ENCODE measurements around the gene CCDC89.

The CCDC89 gene

DNA sequence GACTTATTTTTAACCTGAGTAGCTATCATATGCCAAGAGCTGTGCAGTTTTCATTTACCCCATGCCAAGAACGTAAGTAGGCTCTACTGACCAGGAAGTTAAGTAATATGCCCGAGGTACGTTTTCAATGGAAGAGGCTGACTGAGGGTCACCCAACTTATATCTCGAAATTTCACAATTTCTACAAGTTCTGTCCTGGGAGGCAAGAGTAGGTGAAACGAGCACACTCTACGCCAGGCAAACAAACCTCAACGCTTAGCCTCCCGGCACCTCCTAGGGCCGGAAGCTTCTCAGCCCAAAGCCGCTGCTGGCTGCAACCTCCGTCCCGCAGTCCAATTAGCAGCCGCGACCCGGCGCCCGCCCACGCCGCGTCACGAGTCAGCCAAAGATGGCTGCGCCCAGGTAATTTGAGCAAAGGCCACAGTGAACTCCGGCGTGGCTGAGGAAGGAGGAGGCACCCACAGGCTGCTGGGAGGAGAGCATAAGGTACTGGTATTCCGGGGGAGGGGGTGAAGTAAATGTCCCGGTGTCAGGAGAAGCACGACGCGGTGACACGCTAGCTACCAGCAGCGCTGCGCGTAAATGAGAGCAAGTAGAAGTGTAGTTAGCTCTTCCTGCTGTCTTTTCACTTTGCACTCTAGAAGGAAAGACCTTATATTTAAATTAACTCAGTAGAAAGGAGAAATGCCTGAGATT, 38.2 kb downstream of the CCDC89 start, which contains the start of gene TMEM126A:
TMEM126A (plus strand) TSS at position 364 of the 696 bp plus-strand sequence. CDS start 2,289 bp downstream, outside the sequence.
- DNase-seq: peak; percentile 99

DNA sequence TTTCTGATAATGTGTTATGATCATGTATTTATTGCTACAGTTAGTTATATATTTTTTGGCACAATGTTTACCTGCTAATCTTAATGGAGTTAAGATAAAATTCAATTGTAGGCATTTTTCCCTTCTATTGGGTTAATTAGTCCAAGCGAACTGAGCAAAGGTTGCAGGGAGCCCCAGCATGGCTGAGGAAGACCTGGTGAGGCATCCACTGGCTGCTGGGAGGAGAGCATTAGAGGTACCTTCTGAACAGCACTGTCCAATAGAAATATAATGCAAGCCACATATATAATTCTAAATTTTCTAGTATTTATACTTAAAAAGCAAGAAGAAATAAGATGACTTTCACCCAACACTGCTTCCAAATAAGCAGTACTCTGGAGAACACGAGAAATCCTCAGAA, 38.9 kb downstream of the CCDC89 start:
- peak; percentile 64 for DNase-seq

- no peak for DNase-seq
These were observed 42.8 kb downstream of the CCDC89 start for GRCh38 chr11:85643191-85643614.

- no peak for DNase-seq
These were observed 51.2 kb downstream of the CCDC89 start for GRCh38 chr11:85634747-85635146.
